ENCODE results near the gene DHRS1.

DNA sequence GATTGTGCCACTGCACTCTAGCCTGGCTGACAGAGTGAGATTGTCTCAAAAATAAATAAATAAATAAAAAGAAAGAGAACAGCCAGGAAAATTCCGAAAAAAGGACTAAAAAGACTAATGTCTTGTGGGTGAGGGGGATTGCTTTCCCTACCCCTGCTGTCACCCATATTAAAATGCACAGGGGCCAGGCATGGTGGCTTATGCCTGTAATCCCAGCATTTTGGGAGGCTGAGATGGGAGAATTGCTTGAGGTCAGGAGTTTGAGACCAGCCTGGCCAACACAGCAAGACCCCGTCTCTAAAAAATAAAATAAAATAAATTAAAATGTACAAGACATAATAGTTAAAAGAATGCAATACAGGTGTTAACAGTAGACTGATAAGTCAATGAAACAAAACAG, 6.1 kb downstream of the DHRS1 start:
- no peak for TF ChIP-seq CTCF (IDR thresholded peaks at IDR 0.05)
- TF ChIP-seq POLR2A (IDR thresholded peaks at IDR 0.05): no peak
- TF ChIP-seq POLR2AphosphoS5 (IDR thresholded peaks at IDR 0.05): no peak

All from suprapubic skin (tissue), 4 donors.